GM18873 (cell line): Measurements from ENCODE around the gene ANXA4.

Experiments used
- ATAC-seq: cut with Tn5 transposase; IDR thresholded peaks from one replicate; pipeline ENCODE4 v1.9.1; 2021; ENCODE audit warnings: mild to moderate bottlenecking, moderate library complexity, moderate number of reproducible peaks; ENCODE audit not compliant: unreplicated experiment, low FRiP score

ANXA4 gene

DNA sequence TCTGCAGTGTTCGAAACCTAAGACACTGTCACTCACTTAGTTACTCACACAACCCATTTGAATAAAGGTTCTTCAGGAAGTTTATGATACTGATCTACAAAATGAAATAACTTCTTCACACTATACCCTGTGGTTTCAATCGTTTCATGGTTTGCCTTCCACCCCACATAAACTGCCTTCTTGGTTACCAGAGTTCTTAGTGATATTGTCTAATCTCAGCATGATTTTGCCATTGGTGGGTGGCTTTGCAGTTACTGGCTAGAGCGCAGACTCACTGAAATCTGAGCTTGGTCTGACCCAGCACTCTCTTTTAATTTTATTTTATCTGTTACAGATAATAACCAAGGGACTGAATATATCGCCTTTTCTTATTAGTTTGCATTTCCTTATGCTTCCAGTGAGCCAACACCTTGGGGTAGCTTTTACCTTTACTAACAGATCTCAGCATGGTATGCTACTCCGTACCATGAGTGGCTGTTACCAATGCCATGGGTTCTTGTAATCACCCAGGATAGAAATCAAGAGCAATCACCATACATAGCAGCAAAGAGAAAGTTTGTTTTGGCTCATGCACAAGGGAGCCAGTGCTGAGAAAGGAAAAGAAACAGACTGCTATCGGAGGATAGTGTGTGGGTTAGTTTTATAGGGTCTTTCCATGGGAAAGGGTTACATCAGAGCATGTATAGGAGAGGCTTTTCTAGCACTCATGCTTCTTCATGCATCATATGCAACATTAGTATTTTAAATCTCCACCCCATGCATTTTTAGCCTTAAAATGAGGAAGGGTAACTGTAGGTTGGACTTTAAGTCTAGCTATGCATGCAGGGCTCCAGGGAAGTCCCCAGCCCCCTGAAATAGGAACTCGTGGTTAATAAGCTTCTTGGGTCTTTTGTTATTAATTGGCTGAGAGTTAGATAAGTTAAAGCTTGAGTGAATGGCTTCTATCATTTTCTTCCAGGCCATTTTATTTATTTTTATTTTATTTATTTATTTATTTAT, 33.3 kb downstream of the ANXA4 start:
- no peak for ATAC-seq

DNA sequence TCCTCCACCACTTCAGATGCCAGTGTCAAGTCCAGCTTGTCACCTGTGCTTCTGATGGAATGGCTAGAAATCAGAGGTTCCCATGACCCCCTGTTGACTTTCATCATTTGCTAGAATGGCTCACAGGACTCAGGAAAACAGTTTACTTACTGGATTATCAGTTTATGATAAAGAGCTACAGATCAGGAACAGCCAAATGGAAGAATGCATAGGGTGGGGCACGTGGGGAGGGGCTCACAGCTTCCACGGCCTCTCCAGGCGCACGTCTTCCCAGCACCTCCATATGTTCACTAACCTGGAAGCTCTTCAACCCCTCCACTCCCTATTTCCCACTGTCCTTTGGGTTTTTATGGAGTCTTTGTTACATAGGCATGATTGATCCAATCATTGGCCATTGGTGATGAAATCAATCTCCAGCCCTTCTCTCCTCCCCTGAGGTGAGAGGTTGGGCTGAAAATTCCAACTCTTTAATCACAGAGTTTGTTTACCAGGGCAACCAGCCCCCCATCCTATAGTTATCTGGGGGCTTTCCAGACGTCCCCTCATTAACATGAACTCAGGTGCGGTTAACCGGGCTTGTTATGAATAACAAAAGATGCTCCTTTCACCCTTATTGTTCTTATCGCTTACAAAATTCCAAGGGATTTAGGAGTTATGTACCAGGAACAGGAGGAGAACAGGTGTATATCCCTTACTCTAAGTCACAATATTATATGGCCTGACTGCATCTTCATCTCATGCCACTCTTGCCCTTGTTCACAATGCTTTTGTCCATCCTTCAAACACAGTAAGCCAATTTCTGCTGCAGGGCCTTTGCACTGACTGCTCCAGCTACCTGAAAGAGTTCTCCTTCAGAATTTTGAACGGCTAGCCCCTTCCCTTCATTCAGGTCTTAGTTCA, 35.2 kb downstream of the ANXA4 start:
- ATAC-seq = no peak

DNA sequence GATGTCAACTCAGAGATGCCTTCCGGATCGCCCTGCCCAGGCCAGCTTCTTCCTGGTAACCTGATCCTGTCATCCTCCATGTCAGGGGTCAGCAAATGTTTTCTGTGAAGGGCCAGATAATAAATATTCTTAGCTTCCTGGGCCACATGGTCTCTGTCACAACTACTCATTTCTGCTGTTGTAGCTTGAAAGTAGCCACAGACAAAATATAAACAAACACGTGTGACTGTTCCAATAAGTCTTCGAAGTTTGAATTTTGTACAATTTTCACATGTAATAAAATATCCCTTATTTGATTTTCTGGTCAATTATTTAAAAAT, 35.8 kb downstream of the ANXA4 start:
- no peak for ATAC-seq

DNA sequence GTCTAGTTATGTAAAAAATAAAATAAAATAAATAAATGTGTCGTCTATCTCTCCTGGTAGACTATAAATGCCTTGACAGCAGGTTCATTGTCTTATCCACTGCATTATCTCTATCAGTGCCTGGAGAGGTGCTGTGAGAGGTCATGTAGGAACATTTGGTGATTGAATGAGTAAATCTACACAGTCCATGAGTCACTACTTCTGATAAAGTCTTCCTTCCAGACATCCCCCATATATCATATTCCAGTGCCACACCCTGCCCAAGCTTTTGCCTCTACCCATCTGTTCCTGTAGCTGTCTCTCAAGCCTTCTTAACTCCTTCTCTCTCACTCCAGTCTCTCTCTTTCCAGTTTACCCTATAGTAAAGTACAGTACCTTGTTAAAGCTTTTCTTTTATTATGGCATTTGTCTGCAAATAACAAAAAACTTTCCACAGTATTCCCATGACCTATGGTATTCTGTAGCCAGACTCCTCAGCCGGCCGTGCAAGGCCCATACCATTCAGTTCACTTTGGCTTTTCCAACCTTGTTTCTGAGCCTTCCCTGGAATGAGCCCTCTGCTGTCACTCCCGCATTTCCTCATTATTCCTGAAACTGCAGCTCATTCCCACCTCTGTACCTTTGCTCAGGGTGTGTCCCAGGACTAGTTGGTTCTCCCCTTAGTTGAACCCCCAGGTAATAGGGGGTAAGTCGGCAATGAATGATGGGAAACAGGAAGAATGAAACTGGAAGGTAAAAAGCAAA, 37.5 kb downstream of the ANXA4 start:
- ATAC-seq = no peak

DNA sequence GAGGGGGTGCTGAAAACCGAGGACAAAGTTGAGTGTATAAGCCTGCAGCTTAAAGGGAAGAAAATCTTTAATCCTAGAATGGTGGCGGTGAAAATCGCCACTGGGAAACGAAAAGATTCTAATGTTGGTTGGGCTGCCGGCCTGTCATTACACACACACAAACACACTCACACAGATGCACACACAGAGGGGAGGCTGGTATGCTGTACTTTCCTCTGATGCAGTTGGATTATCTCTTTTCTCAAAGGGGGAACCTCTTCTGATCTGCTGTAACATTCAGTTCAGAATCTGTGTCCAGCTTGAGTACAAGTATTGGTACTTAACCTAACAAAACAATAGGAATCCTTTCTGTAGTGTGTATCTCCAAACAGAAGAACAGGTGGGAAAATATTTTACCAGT, 39.0 kb downstream of the ANXA4 start:
- no peak for ATAC-seq

DNA sequence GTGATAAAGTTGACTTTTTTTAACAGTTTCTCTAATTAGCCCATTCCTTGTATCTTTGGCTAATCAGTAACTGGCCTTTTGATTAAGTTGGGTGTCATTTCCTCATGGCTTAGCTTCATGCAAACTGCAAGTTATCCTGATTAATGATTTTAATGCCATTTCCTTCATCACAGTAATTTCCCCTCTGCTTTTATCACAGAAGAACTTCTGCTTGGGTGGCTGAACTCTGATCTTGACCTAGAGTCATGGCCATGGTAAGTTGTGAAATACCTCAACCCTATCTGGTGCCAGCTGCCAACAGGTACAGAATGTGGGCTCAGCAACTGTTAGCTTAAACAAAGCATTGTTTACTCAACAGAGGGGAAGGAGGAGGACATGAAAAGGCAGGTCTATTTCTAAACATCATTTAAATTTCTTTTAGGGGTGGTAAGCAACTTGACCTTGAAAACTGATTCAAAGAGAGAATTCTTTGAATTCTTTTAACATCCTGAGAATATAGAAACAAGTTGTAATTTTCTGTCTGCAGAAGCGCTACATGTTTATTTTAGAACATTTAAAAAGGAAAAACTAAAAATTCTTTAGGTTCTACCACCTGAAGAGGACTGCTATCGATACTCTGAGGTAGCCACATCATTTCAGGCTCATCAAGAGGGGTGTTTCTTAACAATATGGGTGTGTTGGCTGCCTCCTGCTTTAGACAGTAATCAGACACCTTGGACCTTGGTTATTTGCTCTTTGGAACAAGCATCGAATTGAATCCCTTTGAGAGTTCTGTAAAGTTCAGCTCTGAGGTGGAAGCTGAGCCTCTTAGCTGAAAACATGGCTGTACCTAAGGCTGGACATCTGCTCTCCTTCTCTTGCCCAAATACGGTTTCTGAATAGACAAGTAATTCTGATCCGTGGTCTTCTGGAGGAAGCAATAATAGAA, 39.7 kb downstream of the ANXA4 start:
- ATAC-seq = no peak

DNA sequence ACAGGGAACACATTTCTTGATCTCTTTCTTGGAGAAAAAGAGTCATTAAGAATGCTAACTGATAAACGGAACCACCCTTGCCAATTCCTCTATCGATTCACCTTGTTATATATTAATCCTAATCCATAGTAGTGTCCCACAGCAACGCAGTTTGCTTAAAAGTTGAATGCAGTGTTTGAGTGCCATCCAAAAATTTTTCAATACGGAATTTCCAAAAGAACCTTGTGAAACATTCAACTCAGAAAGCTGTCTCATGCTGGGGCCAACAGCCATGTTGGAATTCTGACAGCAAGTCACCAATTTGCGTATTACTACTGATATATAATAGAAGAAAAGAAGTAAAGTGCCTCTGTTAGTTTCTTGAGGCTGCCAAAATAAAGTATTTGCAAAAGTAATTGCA, 42.3 kb downstream of the ANXA4 start:
- no peak for ATAC-seq

DNA sequence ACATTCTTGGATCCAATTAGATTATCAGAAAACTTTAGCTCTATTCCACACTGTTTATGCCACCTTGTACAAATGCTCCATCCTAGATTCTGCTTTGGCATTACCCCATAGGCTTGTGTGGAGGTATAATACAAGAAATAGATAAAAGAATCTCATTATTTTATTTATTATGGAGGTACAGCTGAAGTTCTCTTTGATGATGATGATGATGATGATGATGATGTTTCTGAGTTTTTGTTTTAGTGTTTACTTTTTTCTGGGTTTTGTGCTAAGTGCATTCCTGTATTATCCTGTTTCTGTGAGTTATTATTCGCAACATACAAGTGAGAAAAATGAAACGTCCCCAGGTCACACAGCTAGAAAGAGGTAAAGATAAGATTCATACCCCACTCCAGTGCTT, 43.4 kb downstream of the ANXA4 start:
- ATAC-seq = no peak

DNA sequence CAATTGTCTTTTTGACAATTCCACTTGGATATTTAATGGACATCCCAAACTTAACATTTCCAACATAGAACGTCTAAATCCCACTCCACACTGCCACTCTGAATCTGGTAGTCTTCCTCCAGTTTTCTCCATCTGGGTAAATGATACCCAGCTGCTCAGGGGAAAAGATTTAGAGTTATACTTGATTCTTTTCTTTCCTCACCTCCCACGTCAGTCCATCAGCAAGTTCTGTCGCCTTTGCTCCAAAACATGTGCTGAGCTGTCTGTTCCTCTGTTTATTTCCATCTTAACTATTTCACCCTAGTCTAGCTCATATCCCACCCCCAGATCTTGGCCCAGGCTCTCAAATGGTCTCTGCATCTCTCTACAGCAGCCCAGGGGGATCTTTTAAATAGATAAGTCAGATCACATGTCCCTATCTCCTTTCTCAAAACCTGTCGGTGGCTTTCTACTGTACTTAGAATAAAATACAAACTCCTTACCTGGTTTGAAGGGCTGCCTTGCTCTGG, 44.2 kb downstream of the ANXA4 start:
- no peak for ATAC-seq

DNA sequence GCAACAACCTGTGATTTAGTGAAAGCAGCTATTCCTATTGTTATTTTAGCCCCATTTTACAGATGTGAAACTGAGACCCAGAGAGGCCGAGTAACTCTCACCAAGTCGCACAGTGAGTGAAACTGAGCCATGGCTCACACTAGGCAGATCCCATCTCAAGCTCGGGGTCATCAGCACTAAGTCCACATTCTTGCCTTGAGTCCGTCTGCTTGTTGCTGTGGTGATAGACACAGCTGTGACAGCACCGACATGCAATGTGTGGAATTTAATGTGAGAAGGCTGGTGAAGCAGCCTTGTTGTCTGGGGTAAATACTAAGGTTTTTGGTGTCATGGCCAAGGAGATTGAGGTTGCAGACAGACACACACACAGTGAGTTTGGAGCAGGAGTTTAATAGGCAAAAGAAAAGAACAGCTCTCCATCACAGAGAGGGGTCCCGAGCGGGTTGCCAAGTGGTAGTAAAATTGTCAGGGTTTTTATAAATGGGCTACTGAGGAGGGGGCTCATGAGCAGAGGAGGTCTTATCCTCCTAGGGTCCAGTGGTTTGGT, 47.3 kb downstream of the ANXA4 start:
- ATAC-seq = peak; percentile 60

DNA sequence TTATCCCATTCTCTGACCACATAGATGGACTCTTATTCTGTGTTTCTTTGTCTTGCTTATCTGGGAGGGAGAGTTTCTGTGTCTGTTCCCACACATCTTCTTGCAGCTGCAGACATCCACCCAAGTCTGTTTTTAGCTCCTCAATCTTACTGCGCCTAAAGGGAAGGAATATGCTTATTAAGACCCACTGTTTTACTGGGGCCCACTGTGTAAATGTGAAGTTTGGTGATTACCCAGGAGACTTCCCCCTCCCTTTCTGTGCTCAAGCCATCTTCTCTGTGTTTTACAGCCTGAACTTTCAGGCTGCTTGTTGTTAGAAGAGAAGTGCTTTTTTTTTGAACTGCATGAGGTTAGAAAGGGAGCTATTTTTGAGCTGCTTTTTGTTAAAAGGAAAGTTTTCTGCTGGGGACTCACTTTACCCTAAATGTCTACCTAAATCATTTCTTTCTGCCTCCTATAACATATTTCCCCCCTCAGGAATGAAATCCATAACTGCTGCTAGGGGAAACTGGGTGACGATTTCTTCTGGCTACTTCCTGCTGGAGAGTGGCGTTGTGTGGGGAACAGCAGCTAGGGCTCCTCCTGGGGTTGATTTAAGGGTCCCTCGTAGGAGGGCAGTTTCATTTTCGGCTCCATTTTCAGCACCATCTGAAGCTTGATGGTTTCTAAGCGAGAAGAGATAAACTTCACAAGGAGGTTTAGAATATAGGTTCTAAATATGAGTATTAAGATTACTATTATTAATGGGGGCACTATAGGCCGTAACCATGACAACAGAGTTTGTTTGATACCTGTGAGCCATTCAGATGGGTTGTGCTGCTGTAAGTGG, 48.1 kb downstream of the ANXA4 start:
- no peak for ATAC-seq

DNA sequence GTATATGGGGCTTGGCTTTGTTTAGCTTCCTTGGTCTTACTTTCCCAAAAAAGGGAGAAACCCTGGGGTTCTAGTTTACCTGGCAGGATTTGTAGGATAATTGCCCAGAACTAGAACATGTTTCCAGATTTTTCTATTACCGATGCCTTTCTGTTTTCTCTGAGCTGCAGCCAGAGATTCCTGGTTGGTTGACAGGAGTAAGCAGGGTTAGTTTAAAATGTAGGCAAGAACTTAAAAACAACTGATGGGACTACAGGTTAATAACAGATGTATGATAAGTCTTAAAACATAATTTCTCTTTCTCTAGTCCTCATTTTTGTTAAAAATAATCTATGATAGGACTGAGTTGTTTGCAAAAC, 48.6 kb downstream of the ANXA4 start:
- no peak for ATAC-seq

DNA sequence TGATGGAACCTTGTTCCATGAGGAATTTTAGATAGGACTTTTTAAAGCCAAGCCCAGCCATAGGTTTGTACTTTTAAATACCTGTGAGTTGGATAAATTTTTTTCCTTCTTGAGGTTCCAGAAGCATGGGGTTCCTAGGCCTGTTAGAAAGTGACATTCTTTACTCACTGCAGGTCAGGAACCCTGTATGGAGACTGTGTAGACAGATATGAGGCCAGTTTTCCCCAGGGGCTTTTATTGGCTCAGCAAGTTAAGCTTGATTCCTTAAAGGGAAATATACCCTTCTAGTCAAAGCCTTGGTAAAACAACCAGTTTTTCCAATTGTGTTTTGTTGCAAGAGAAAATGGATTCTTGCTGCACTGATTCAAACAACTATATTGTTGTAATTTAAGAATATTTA, 49.1 kb downstream of the ANXA4 start:
- ATAC-seq = no peak

DNA sequence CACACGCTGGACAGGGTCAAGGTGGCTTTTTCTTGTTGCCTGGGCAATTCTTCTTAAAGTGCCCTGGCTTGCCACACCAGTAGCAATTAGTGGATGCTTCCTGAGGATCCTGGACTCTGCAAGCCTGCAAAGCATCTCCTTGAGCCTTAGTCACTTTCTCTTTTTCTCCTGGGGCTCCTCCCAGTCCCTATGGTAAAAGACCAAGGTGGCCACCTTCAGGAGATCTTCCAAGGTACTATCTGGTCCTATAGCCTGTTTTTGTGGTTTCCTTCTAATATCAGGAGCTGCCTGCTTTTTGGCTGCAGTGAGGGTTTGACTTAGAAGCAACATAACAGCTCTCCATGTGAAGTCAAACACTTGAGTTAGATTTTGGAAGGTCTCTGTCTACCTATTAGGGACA, 54.2 kb downstream of the ANXA4 start:
- no peak for ATAC-seq

DNA sequence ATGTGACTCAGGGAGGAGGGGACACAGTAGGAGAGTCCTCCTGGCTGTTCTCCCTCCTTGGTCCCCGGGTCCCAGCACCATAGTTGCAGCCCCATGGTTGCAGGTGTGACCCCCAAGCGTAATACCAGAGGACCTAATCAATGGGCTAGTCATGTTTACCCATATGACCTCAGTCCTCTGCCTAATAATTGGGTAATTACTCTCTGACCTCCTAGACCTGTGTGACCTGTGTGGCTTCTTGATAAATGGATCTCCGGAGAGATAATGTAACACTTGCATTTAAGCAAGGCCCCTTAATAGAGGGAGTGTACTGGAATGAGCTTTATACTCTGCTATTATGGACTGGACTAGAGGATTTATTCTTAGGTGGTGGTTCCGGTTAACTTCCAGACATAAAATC, 55.3 kb downstream of the ANXA4 start:
- no peak for ATAC-seq

DNA sequence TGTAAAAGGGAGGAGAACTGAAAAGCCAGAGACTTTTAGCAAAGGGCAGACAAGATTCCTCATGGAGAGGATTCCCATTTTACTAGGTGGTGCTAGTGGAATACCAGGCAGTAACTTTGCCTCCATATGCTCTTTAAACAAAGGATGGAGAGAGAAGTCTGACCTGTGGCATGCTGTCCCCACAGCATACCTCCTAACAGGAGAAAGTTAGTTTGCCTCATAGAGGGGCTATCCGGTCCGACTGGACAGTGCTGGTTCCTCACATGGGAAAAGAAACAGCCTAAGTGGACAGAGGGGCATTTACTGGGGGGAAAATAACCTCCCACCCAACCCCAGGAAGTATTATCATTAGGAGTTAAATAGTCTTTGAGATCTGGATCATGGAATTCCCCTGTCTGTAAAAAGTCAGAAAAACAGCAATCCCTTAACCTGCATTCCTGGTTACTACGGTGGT, 55.9 kb downstream of the ANXA4 start:
- ATAC-seq = no peak

DNA sequence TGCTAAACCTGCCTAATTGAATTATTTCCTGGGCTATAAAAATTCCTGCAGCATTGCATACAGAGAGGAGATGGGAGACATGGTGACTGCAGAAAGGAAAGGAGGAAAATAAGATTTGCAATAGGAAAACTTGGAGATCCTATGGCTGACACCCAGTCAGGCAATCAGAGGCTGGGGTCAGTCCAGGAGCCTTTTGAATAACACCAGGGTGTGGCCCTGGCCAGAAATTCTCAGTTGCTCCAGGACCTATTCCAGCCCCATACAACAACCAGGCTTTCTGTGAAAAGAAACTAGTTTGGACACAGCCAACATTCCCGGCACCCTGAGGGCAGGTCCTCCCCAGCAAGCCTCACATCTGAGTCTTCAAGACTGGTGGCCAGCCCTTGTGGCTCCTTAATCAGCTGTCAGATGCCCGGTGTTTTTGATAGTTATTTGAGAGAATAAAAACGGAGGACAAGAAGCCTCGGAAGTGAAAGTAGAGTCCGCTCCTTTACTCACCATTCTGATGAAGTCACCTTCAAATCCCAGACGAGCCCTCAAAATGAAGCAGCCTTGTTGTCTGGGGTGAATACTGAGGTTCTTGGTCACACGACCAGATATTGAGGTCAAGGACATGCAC, 56.5 kb downstream of the ANXA4 start:
- no peak for ATAC-seq

DNA sequence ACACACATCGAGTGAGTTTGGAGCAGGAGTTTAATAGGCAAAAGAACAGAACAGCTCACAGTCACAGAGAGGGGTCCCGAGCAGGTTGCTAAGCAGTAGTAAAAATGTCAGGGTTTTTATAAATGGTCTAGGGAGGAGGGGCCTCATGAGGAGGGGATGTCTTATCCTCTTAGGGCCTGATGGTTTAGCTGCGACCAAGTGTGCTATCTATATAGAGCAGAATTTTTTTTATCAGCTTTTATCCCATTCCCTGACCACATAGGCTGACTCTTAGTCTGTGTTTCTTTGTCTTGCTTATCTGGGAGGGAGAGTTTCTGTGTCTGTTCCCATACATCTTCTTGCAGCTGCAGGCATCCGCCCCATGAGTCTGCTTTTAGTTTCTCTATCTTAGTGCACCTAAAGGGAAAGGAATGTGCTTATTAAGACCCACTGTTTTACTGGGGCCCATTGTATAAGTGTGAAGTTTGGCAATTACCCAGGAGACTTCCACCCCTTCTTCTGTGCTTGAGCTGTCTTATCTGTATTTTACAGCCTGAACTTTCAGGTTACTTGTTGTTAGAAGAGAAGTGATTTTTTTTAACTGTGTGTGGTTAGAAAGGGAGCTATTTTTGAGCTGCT, 57.1 kb downstream of the ANXA4 start:
- ATAC-seq = no peak
